Psoas muscle (tissue), 8 donors: ENCODE results near the gene EPB41. TPM values are rescaled to one million over a fixed set of nuclear protein-coding genes. Genes with fewer than 3 reads are reported as not detected.

ENCODE experiments used
- ATAC-seq, 4 donors: fragments of 200-7000 bp; cut with Tn5 transposase; one replicate each; pipeline ENCODE4 v1.9.1; 2020; ENCODE audit warnings: moderate library complexity in 3 of 4, mild to moderate bottlenecking in 2 of 4
- DNase-seq, 2 donors: peaks; one replicate each; pipeline ENCODE4 v3.0.0-alpha.2; 2020
- H3K27ac ChIP-seq: fragments of 200-600 bp; one replicate; pipeline ENCODE4 v1.8.0; 2022
- H3K27me3 ChIP-seq, 3 donors: fragments of 200-600 bp in 1 of 3; one replicate each; pipeline versions ENCODE4 v1.6.1 to v1.8.0; 2013 to 2022; ENCODE audit warnings: low read length in 2 of 3, mild to moderate bottlenecking in 2 of 3, moderate library complexity in 1 of 3; ENCODE audit not compliant: insufficient read depth in 3 of 3
- H3K36me3 ChIP-seq, 2 donors: fragments of 200-600 bp in 1 of 2; one replicate each; pipeline versions ENCODE4 v1.6.1 to v1.8.0; 2013 to 2022; ENCODE audit warnings: low read depth in 1 of 2, mild to moderate bottlenecking in 1 of 2, moderate library complexity in 1 of 2; ENCODE audit not compliant: insufficient read depth in 1 of 2
- H3K4me1 ChIP-seq: fragments of 200-600 bp; one replicate; pipeline ENCODE4 v1.8.0; 2022
- H3K4me3 ChIP-seq: fragments of 200-600 bp; one replicate; pipeline ENCODE4 v1.8.0; 2022; ENCODE audit warnings: mild to moderate bottlenecking
- H3K9me3 ChIP-seq: fragments of 200-600 bp; one replicate; pipeline ENCODE4 v1.8.0; 2022
- WGBS, 3 donors: extraction: QIAGEN DNeasy Blood & Tissue Kit; methylation state at CpG; one replicate each; pipeline versions ENCODE4 v1.1.6 to v1.1.7; 2013; 5-methylcytosine and 5-hydroxymethylcytosine counted together
- intact Hi-C, 2 donors: fragments of 100-400 bp; cut with DNase I; formaldehyde crosslinking; loops; one replicate each; pipeline versions ENCODE4 v1.11.0 to v1.14.2; 2022
- polyA plus RNA-seq, 3 donors: library from polyadenylated mRNA; stranded (reverse); fragments of 200-250 nt; gene quantifications; one replicate each; pipeline ENCODE4 v1.2.3, GENCODE V29; 2013
- total RNA-seq, 4 donors: library from RNA; stranded (reverse); fragmentation: NEBNext Ultra II Directional in 2 of 4; extraction: Animal tissue kit (Norgen Biotek cat#: 25700) in 2 of 4; gene quantifications; one replicate each; pipeline versions ENCODE4 v1.2.1 to v1.2.4, GENCODE V29; 2021 to 2023
- TF ChIP-seq, protein P1 (sequence below): fragments of 200-600 bp; IDR thresholded peaks from one replicate; pipeline ENCODE4 v1.8.0; 2022; ENCODE audit warnings: antibody characterized with exemption
- donor health status: healthy with polysubstance abuse.
- donor health status: DM: no; HTN: no; CAD: no; lungs with moderate emphysema.
- donor health status: Bipolar disorder and iron deficiency.
- donor health status: healthy.
- donor health status: DM: yes; HTN: yes; CAD: no.
- donor health status: DM: no; HTN: no; CAD: no.
- donor health status: DM: no; HTN: no; CAD: no.
- donor health status: DM: yes; HTN: yes; CAD: no.

Gene EPB41
- total and polyA plus RNA-seq, 7 donors, result 2.0 to 28.2 (median 18.0) TPM

DNA sequence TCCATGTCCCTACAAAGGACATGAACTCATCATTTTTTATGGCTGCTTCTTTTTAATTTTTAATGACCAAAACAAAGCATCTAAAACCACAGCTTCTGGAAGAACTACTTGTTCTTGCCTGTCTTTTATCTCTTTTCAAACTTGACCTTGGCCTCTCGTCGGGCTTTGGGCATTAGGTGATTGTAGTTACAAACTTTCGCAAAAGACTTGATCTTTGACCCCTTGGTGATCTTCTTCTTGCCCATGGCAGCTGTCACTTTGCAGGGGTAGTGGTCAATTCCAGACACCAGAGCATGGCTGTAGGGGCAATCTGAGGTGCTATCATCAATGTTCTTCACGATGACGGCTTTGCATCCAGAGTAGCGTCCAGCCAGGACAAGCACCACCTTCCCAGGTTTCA lies 67.8 kb downstream of the EPB41 start:
- H3K36me3 ChIP-seq, result no peaks in the 10 kb centered on the region
- no peak overlapping the region for H3K4me3 ChIP-seq
- 95 to 96% (median 96%) methylated on average over 6 of the region's 6 CpGs for WGBS, 3 donors
- DNase-seq (no peak), ATAC-seq (no peak)
- TF ChIP-seq, protein P1, sequence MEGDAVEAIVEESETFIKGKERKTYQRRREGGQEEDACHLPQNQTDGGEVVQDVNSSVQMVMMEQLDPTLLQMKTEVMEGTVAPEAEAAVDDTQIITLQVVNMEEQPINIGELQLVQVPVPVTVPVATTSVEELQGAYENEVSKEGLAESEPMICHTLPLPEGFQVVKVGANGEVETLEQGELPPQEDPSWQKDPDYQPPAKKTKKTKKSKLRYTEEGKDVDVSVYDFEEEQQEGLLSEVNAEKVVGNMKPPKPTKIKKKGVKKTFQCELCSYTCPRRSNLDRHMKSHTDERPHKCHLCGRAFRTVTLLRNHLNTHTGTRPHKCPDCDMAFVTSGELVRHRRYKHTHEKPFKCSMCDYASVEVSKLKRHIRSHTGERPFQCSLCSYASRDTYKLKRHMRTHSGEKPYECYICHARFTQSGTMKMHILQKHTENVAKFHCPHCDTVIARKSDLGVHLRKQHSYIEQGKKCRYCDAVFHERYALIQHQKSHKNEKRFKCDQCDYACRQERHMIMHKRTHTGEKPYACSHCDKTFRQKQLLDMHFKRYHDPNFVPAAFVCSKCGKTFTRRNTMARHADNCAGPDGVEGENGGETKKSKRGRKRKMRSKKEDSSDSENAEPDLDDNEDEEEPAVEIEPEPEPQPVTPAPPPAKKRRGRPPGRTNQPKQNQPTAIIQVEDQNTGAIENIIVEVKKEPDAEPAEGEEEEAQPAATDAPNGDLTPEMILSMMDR, result no peak
- no peaks in the 10 kb centered on the region for H3K9me3 ChIP-seq
- no peak overlapping the region for H3K27ac ChIP-seq
- no peaks in the 10 kb centered on the region for H3K27me3 ChIP-seq
- intact Hi-C loops, result loop anchor here in 1 of 2 donors (5.0 kb wide), 2 partner anchors 65 to 95 kb away; no protein-coding TSS in a partner anchor
- H3K4me1 ChIP-seq, result peaks cover 34% of the 10 kb centered on the region

GRCh38 chr1:28983091-28983490 lies 68.7 kb downstream of the EPB41 start:
- no peaks in the 10 kb centered on the region for H3K9me3 ChIP-seq
- WGBS, 3 donors, result 93 to 97% (median 94%) methylated on average over 1 of the region's 1 CpG
- H3K27ac ChIP-seq, result peak overlapping the region; percentile 52
- H3K4me3 ChIP-seq, result no peak overlapping the region
- ATAC-seq, result no peak
- intact Hi-C loops, result loop anchor here in 1 of 2 donors (5.0 kb wide), 2 partner anchors 66 to 96 kb away; no protein-coding TSS in a partner anchor
- H3K36me3 ChIP-seq, result peaks cover 0 to 9% of the 10 kb centered on the region in 2 donors
- no peaks in the 10 kb centered on the region for H3K27me3 ChIP-seq
- peaks cover 34% of the 10 kb centered on the region for H3K4me1 ChIP-seq
- DNase-seq, result no peak
- TF ChIP-seq, protein P1, result no peak

DNA sequence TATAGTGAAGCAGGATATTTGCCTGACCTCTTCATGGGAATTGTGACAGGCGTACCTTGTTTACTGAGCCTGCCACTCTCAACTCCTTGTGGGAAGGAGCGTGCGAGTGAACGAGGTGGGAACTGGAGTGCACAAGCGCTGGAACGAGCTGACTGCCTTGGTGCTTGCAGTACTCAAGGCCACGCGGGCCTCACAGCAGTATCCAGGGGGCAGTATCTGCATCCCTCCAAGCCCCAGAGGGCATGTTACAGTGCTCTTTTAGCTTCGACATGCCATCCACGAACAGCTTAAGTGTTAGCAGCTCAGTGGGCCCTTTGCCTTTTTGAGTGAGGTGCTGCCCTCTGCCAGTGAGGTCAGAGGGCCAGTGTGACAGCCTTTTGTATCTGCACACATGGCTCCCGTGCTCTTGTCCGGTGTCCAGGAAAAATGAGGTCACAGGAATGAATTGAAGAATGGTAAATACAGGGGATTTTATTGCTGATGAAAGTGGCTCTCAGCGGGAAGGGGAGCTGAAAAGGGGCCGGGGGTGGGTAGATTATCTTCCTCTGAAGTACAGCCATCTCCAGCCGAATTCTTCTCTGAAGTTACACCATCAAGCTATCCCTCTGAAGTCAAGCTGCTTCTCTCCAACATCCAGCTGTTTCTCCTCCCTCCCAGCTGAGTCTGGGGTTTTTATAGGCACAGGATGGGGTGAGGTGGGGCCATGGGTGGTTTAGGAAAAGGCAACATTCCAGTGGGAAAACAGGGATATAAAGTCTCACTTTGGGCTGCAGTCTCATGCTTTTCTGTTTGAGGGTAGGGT lies 69.3 kb downstream of the EPB41 start:
- WGBS, 3 donors, result 59 to 74% (median 67%) methylated on average over 15 of the region's 15 CpGs
- H3K27ac ChIP-seq, result peak overlapping the region; percentile 52
- intact Hi-C loops, result loop anchor here in 1 of 2 donors (5.0 kb wide), 2 partner anchors 66 to 96 kb away; no protein-coding TSS in a partner anchor
- no peak overlapping the region for H3K4me3 ChIP-seq
- peaks cover 0 to 15% of the 10 kb centered on the region in 2 donors for H3K36me3 ChIP-seq
- TF ChIP-seq, protein P1, result peak; percentile 21
- H3K27me3 ChIP-seq, result no peaks in the 10 kb centered on the region
- peaks cover 34% of the 10 kb centered on the region for H3K4me1 ChIP-seq
- H3K9me3 ChIP-seq, result no peaks in the 10 kb centered on the region
- peak; percentile 59 to 86 (median 80) for ATAC-seq
- peak; percentile 31 to 55 for DNase-seq

DNA sequence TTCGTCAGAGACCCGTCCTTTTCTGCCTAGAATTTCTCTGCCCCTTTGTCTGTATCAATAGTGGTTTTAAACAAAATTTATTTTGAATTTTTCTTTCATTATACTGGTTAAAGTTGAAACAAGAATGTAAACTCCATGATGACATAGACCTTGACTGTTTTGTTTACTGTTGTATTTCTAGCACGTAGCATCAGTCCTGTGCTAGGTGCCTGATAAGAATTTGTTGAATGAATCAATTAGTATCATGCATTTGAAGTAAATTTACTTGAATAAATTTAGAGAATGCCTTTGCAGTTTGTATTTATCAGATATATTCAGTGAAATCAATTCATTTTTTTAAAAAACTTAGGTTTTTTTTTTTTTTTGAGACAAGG lies 69.9 kb downstream of the EPB41 start:
- H3K27me3 ChIP-seq, result no peaks in the 10 kb centered on the region
- 93 to 97% (median 95%) methylated on average over 3 of the region's 3 CpGs for WGBS, 3 donors
- TF ChIP-seq, protein P1, result no peak
- no peaks in the 10 kb centered on the region for H3K9me3 ChIP-seq
- H3K4me1 ChIP-seq, result peaks cover 34% of the 10 kb centered on the region
- H3K27ac ChIP-seq, result peak overlapping the region; percentile 52
- no peak for ATAC-seq
- H3K4me3 ChIP-seq, result no peak overlapping the region
- no peak for DNase-seq
- intact Hi-C loops, result loop anchor here in 1 of 2 donors (5.0 kb wide), 2 partner anchors 67 to 97 kb away; no protein-coding TSS in a partner anchor
- peaks cover 0 to 16% of the 10 kb centered on the region in 2 donors for H3K36me3 ChIP-seq
